GM19328 (cell line): ENCODE data around the gene ZNF605.
"Not testable (repeated sequence)": the region's sequence is repeated elsewhere in the genome, so short reads cannot be mapped to it uniquely, and the experiment has no call there.

Experiments used
- ATAC-seq: cut with Tn5 transposase; IDR thresholded peaks from one replicate; pipeline ENCODE4 v1.9.1; 2021; ENCODE audit warnings: mild to moderate bottlenecking, moderate library complexity; ENCODE audit not compliant: unreplicated experiment

ZNF605 gene

GRCh38 chr12:132949936-132950837, 5.9 kb downstream of the ZNF605 start:
- ATAC-seq = no peak

DNA sequence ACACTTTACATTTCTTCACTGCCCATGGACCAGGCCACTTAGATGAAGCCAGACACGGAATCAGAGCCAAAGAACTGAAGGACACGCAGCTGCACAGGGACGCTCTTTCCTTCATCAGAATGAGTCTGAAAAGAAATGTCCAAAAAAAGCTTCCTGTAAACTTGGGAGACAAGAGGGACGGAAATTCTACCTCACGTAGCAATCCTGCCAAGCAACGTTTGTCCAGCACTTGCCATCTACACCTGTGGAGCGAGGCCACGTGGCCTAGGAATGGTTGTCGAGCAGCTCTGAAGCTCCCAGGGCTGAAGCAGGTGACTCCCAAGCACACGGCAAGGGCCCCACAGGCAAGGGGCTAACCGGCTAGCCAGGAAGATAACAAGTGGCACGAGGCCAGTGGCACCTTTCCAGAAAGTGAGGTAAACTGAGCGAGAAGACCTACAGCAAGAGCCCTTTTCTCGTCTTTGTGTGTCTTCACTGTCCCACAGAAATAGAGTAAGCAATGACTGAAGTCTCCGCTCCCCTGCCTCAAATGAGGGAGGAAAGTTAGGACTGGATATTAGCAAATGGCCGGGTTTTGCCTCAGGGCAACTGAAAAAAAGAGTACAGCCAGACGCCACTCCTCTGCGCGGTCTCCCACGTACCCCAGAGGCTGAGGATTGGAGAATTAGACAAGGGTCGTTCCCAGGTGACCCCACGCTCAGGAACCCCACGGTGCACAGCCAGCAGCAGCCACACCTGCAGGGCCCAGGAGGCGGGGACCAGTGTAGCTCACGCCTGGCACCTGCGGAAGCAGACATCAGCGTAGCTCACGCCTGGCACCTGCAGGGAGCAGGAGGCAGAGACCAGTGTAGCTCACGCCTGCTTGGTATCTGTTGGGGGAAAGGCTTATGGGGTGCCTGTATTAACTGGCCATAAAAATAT, 7.7 kb downstream of the ZNF605 start:
- no peak for ATAC-seq

GRCh38 chr12:132946246-132946820, 9.8 kb downstream of the ZNF605 start:
- no peak for ATAC-seq

GRCh38 chr12:132945806-132946205, 10.3 kb downstream of the ZNF605 start:
- ATAC-seq = no peak

DNA sequence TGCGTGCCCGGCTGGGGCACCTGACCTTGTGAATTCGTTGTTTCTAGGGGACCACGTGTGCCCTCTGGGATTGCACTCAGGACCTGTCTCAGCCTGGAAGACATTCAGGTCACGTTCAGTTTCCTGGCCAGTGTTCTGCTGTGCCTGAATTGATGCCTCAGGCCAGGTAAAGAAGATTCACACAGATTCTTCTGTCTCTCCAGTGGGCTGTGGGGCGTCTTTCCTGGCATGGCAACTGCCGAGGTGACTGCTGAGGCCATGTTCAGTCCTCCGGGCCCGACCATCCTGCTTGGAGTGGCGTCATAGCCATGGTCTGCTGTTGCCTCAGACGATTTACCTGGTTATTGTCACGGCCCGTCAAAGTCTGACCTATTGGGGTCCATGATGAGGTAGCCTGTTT, 13.5 kb downstream of the ZNF605 start:
- no peak for ATAC-seq

DNA sequence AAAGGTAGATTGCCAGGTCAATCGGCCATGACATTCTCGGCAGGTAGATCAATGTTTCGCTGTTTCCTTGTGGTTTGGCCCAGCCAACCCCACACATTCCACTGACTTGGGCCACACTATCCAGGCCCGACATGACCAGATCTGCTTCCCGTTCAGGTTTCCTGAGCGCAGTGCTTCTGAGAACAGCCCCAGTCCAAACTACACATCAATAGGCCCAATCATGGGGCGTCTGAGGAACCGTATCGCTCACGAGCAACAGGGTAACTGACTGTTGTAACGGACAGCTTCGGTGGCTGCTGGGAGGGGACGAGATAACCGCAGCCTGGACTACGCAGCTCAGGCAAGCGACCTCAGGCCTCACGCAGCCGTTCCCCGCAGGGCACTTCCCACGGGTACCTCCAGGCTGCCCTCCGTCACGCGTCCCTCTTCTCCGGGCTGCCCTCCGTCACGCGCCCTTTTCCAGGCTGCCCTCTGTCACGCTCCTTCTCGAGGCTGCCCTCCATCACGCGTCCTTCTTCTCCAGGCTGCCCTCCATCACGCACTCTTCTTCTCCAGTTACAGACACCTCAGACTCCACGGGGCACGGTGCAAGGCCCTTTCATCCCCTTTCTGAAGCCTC, 14.7 kb downstream of the ZNF605 start:
- no peak for ATAC-seq

GRCh38 chr12:132940071-132940719, 15.9 kb downstream of the ZNF605 start:
- no peak for ATAC-seq

DNA sequence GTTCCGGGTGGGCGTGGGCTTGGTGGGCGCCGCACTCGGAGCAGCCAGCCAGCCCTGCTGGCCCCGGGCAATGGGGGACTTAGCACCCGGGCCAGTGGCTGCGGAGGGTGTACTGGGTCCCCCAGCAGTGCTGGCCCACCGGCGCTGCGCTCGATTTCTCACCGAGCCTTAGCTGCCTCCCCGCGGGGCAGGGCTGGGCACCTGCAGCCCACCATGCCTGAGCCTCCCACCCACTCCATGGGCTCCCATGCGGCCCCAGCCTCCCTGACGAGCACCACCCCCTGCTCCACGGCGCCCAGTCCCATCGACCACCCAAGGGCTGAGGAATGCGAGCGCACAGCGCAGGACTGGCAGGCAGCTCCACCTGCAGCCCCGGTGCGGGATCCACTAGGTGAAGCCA, 17.3 kb downstream of the ZNF605 start:
- ATAC-seq = not testable (repeated sequence)

- ATAC-seq = no peak
Measured at GRCh38 chr12:132937476-132937875, 18.6 kb downstream of the ZNF605 start.

- ATAC-seq = not testable (repeated sequence)
Measured at GRCh38 chr12:132936921-132937320, 19.2 kb downstream of the ZNF605 start.

DNA sequence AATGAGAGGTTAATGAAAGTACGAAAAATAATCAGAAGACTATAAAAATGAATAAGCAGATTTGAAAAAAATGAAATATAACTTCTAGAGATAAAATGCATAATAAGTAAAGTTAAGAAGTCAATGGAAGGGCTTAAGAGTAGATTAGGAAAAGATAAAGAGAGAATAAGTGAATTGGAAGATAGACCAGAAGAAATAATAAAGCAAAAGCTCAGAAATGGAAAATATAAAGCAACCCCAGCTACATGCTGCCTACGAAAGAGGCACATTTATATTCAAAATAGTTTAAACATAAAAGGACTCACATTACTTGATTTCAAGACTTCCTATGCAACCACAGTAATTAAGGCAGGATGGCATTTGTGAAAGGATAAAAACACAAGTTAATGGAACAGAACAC, 19.9 kb downstream of the ZNF605 start:
- no peak for ATAC-seq

DNA sequence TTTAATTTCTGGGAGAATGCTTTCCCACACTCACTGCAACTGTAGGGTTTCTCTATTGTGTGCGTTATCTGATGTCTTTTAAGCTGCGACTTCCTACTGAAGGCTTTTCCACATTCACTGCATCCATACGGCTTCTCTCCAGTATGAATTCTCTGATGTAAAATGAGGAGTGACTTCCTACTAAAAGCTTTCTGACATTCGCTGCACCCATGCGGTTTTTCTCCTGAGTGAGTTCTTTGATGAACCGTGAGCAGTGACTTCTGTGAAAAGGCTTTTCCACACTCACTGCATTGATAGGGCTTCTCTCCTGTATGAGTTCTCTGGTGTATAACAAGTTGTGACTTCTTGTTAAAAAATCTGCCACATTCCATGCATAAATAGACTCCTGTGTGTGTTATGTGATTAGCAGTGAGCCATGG, 29.7 kb downstream of the ZNF605 start:
- no peak for ATAC-seq

- no peak for ATAC-seq
Measured at GRCh38 chr12:132925597-132926414, 30.3 kb downstream of the ZNF605 start.

GRCh38 chr12:132924356-132924755, 31.8 kb downstream of the ZNF605 start:
- ATAC-seq = no peak

- no peak for ATAC-seq
Measured at GRCh38 chr12:132923356-132923909, 32.7 kb downstream of the ZNF605 start.

DNA sequence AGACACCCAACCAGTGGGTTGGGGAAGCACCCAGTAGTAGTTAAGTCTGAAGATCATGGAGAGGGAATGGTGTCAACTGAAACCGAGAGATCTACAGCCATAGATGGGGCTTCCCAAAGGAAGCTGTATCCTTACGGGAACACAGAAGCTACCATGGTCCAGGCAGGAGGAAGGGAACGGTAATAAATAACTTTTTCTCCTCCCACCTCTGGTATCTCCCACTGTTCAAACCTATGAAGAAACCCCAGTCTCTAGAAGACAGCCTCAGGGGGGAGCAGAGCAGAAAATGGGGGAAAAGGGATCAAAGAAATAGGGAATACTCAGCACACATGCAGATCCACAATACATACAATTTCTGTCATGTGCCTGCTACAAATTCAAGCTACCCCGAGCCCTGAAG, 33.4 kb downstream of the ZNF605 start:
- no peak for ATAC-seq

DNA sequence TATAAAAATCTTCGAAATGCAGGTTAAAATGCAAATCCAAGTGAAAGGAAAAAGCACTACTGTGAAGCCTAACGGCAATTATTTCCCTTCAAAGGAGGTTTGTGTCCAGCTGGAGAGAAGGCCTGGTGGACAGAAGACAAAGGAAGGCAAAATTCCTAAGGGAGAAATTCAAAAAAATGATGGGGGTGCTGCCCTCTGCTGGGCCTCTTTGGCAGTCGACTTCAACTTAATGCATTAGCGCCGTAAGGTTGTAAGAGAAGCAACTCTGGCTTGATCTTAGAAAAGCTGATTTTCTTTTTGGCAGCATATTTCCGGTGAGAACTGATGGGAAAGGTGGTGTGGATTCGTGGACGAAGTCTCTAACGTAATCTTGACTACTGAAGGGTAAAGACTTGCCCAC, 34.4 kb downstream of the ZNF605 start:
- ATAC-seq = no peak

GRCh38 chr12:132918680-132919079, 37.4 kb downstream of the ZNF605 start:
- no peak for ATAC-seq

DNA sequence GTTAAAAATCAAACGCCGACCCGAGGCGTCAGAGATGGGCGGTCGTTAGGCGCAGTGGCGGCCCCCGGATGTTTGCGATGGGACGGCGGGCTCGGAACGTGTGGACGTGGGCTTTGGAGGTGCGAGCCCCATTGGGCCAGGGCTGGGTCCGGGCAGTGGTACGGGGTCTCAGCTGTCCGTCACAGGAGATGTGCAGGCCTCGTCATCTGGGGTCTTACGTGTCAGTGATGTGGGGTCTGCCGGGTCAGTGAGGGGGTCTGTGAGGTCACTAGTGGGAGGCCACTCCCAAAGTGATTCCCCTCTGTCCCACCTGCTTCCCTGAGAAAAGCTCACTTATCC, 47.1 kb downstream of the ZNF605 start:
- ATAC-seq = no peak
